Measurements from ENCODE around the gene CACNA2D3.

CACNA2D3 gene

GRCh38 chr3:54345847-54346375 is 223.6 kb downstream of the CACNA2D3 start:
- no peak for DNase-seq

- DNase-seq, result no peak
Measured at GRCh38 chr3:54347060-54347459, 224.7 kb downstream of the CACNA2D3 start.

- DNase-seq, result no peak
Measured at GRCh38 chr3:54347933-54348332, 225.6 kb downstream of the CACNA2D3 start.

GRCh38 chr3:54349231-54349652 is 226.9 kb downstream of the CACNA2D3 start:
- DNase-seq, result peak; percentile 32

- DNase-seq, result no peak
Measured at GRCh38 chr3:54349691-54350090, 227.3 kb downstream of the CACNA2D3 start.

GRCh38 chr3:54353546-54353945 is 231.2 kb downstream of the CACNA2D3 start:
- no peak for DNase-seq

GRCh38 chr3:54353946-54354345 is 231.6 kb downstream of the CACNA2D3 start:
- DNase-seq, result no peak

- no peak for DNase-seq
Measured at GRCh38 chr3:54355800-54356199, 233.4 kb downstream of the CACNA2D3 start.

GRCh38 chr3:54356261-54357045 is 234.1 kb downstream of the CACNA2D3 start:
- no peak for DNase-seq

GRCh38 chr3:54357301-54357700 is 234.9 kb downstream of the CACNA2D3 start:
- no peak for DNase-seq

GRCh38 chr3:54358316-54358715 is 236.0 kb downstream of the CACNA2D3 start:
- no peak for DNase-seq

- no peak for DNase-seq
Measured at GRCh38 chr3:54358969-54359694, 236.8 kb downstream of the CACNA2D3 start.

GRCh38 chr3:54360320-54360719 is 238.0 kb downstream of the CACNA2D3 start:
- DNase-seq, result no peak

- no peak for DNase-seq
Measured at GRCh38 chr3:54361746-54362283, 239.5 kb downstream of the CACNA2D3 start.

GRCh38 chr3:54366007-54366750 is 243.8 kb downstream of the CACNA2D3 start:
- no peak for DNase-seq

GRCh38 chr3:54366839-54367238 is 244.5 kb downstream of the CACNA2D3 start:
- no peak for DNase-seq

- no peak for DNase-seq
Measured at GRCh38 chr3:54372232-54372631, 249.9 kb downstream of the CACNA2D3 start.

GRCh38 chr3:54374214-54374852 is 252.0 kb downstream of the CACNA2D3 start:
- peak; percentile 21 for DNase-seq

GRCh38 chr3:54376142-54376807 is 253.9 kb downstream of the CACNA2D3 start:
- DNase-seq, result no peak

- no peak for DNase-seq
Measured at GRCh38 chr3:54376939-54377578, 254.7 kb downstream of the CACNA2D3 start.

GRCh38 chr3:54378184-54378583 is 255.8 kb downstream of the CACNA2D3 start:
- no peak for DNase-seq
